GM21717 (cell line): ENCODE measurements around the gene BICRAL.
A peak's percentile ranks its signal among the peaks of the same experiment; 100 is the strongest.
"Not testable (repeated sequence)": the region's sequence is repeated elsewhere in the genome, so short reads cannot be mapped to it uniquely, and the experiment has no call there.

ENCODE experiments used
- ATAC-seq: cut with Tn5 transposase; IDR thresholded peaks from one replicate; pipeline ENCODE4 v1.9.1; 2021; ENCODE audit warnings: mild to moderate bottlenecking, moderate library complexity; ENCODE audit not compliant: unreplicated experiment

BICRAL gene, protein sequence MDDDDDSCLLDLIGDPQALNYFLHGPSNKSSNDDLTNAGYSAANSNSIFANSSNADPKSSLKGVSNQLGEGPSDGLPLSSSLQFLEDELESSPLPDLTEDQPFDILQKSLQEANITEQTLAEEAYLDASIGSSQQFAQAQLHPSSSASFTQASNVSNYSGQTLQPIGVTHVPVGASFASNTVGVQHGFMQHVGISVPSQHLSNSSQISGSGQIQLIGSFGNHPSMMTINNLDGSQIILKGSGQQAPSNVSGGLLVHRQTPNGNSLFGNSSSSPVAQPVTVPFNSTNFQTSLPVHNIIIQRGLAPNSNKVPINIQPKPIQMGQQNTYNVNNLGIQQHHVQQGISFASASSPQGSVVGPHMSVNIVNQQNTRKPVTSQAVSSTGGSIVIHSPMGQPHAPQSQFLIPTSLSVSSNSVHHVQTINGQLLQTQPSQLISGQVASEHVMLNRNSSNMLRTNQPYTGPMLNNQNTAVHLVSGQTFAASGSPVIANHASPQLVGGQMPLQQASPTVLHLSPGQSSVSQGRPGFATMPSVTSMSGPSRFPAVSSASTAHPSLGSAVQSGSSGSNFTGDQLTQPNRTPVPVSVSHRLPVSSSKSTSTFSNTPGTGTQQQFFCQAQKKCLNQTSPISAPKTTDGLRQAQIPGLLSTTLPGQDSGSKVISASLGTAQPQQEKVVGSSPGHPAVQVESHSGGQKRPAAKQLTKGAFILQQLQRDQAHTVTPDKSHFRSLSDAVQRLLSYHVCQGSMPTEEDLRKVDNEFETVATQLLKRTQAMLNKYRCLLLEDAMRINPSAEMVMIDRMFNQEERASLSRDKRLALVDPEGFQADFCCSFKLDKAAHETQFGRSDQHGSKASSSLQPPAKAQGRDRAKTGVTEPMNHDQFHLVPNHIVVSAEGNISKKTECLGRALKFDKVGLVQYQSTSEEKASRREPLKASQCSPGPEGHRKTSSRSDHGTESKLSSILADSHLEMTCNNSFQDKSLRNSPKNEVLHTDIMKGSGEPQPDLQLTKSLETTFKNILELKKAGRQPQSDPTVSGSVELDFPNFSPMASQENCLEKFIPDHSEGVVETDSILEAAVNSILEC

DNA sequence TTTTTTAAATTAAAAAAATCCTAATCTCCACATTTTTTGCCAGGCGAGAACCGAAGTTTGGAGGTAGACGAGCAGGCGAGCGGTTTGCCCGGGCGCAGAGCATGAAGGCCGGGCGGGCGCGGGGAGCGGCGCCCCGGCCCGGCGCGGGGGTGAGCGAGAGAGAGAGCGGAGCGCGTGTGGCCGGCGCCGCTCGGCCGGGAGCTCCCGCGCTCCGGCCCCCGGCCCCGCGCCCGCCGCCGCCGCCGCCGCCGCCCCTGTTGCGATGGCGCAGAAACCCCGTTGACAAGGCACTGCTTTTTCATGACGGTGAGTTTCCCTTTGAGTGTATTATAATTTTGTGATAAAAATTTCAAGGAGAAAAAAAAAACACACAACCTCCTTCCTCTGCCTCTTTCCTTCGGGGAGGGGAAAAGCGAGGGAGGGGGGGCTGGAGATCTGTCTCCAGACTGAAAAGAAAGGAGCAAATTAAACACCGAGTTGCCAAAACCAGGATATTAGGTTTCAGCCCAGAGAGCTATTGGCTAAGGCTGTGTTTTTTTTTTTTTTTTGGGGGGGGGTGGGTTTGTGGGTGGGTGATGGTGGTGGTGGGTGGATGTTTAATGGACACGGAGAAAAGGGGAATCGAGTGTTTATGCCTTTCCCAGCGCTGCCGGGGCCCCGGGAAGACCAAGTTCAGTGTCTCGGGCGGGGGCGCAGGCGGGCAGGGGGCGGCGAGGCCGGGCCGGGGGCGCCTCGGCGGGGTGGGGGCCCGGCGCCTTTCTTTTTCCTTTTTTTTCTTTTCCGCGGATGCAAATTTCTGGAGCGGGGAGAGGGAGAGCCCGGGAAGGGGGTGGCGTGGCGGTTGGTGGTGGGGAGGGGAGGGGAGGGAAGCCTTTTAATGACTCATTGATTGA lies at the start of gene BICRAL:
BICRAL (plus strand) TSS at position 257 of the 893 bp plus-strand sequence. CDS start 39,971 bp downstream, outside the sequence.
- no peak for ATAC-seq

DNA sequence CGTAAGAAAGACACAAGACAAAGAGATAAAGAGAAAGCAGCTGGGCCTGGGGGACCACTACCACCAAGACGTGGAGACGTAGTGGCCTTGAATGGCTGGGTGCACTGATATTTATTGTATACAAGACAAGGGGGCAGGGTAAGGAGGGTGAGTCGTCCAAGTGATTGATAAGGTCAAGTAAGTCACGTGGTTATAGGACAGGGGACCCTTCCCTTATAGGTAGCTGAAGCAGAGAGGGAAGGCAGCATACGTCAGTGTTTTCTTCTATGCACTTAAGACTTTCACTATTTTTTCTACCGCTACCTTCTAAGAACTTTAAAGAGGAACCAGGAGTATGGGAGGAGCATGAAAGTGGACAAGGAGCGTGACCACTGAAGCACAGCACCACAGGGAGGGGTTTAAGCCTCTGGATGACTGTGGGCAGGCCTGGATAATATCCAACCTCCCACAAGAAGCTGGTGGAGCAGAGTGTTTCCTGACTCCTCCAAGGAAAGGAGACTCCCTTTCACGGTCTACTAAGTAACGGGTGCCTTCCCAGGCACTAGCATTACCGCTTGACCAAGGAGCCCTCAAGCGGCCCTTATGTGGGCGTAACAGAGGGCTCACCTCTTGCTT lies 47.9 kb upstream of the BICRAL start:
- not testable (repeated sequence) for ATAC-seq

DNA sequence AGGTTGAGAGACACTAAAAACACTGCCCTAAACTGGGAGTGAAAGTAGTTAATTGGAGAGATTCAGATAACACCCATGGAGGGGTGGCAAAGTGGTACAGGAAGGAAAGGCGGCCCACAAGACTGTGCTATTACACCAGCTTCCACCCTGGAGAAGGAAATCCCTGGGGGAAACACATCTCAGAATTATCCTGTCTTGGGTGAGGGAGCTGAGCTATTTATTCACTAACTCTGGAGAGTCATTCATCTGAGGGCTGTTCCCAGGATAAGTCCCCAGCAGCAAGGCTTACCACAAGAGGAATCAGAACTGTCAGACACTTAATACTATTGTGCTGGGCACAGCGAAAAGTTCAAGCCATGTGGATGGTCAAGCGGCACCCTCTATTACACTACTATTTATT lies 45.9 kb upstream of the BICRAL start:
- ATAC-seq = no peak

DNA sequence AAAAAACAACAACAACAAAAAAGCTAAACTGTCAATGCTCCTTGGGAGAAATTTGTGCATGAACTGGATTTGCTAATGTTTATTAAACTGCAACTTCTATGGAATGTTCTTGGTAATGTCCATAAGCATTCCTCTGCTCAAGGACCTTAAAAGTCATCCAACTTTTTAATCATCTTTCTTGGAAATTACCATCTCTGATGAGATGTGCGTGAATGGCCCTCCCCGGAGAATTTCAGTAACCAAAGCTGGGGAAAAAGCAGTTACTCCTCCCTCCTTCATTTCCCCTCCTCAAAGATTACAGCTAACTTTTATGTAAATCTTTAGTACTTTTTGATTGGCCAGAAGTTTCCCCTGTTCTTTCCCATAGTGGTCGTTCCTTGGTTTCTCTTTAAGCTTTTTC lies 41.1 kb upstream of the BICRAL start:
- ATAC-seq = no peak

GRCh38 chr6:42742116-42742894 lies 39.5 kb upstream of the BICRAL start:
- no peak for ATAC-seq

DNA sequence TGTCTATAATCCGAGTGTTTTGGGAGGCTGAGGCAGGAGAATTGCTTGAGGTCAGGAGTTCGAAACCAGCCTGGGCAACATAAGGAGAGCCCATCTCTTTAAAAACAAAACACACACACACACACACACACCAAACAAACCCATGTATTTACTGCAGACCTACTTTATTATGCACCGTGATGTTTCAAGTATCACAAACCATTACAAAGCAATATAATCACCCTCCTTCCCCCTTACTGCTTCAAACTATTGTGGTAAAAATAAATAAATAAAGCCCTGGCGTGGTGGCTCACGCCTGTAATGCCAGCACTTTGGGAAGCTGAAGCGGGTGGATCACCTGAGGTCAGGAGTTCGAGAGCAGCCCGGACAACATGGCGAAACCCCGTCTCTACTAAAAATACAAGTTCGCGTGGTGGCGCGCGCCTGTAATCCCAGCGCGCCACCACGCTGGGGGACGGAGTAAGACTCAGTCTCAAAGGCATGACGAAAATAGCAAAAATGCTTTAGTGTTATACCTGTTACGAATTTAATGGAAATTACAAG lies 37.4 kb upstream of the BICRAL start:
- no peak for ATAC-seq

DNA sequence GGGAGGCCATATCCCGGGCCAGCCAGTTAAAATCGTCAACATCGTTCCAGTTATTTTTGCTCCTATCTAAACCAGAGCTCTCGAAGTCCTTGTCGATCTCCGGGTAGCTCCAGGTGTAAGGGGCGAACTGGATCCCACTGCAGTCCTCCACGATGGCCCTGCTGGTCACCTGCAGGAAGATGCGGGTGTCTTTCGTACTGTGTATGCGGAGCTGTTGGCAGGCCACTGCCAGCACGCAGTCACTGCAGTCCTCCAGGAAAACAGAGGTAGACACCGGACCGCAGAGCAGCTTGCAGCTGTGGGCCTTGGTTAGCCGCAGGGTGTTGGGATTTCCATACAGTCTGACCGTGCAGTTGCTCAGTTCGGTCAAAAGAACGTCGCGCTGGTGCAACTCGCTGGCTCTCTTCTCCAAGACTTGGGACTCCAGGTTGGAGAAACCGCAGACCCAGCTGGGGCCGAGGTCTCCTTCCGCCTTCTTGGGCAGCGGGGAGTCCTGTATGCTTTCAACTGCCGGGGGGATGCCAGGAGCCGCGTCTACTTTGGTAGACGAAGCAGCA lies 36.7 kb upstream of the BICRAL start:
- peak; percentile 8 for ATAC-seq

- peak; percentile 75 for ATAC-seq
Observed at GRCh38 chr6:42745640-42746462, 36.0 kb upstream of the BICRAL start, which contains the start of gene TBCC. TBCC (minus strand) TSS chr6:42746103; CDS start chr6:42746073, 30 bp downstream.

DNA sequence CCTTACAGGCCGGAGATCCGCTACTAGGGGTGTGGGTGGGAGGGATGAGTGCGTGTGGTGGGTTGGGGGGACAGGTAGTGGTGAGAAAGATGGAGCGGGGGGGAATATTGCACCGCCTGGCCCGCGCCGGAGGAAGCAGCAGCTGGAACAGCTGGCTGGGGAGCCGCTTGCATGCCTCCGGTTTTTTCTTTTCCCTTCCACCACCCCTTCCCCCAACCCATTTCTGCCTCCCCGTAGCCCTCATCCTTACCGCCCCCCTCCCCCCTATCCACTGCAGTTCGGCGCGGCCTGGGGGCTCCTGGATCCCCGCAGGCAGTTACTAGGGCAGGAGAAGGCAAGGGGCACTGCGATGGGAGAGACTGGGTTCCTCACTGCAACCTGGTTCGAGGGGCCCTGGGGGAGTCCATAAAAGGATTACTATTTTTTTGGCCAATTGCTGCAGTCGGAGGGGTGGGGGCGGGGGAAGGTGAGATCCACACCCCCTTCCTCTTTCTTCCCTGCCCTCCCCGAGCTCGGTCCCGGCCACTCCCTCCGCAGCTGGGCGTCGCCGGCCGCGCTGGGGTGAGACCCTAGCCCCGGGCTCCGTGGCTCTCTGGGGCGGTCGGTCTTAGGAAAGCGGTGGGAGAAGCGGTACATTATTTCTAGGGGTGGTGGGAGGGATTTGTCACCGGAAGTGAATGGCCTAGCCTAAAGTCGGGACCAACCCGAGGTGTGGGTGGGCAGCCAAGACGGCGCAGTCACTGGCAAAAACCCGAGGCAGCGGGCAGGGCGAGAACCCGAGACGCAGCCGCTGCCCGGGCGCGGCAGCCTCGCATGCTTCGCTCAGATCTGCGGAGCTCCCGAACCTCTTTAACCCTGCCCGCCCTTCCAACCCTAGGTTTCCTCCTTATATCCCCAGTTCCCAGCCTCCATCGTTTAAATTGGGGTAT lies 35.1 kb upstream of the BICRAL start:
- peak; percentile 65 for ATAC-seq

DNA sequence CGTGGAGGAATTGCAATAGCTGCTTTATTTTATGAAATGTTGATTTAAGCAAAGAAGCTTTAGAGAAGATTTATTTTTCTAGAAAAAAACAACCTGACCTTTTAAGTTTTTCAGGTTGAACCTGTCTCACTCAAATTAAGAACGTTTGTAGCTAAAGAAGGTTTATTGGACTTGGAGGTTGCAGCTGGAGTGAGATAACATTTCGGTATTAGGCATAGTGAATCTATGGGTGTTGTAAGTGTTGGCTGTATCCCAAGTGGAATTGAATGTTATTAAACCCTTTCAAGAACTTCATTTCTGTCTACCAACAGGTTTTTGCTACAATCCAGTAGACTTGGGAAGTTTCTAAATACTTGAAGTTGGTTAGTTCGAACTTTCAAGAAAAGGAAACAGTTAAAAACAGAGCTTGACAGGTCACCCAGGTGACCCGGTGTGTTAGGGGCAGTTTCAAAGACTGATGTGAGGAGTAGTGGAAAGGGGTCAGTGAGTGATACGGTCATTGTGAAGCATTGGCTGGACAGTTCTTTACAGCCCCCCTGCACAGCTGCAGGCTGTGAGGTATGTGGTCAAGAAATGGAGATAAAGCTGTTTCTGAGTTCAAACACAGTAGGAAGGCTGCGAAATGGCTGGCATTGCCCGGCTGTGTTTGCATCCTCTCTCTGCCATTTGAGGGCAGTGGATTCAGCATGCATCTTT lies 33.5 kb upstream of the BICRAL start:
- ATAC-seq = no peak

DNA sequence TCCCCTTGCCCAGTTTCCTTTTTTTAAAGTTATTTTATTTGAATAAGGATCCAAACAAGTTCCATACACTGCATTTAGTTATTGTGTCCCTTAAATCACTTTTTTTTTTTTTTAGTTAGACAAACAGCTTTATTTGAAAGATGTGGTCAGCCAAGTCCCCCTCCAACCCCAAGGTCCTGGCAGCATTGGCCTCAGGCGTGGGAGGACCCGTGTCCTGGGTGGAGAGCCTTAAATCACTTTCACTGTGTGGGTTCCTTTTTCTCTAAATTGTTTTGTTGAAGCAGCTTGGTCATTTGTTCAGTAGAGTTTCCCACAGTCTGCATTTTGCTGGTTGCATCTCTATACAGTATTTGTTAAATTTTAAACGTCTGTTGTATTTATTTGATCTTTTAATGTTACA lies 30.8 kb upstream of the BICRAL start:
- no peak for ATAC-seq

GRCh38 chr6:42754759-42755158 lies 27.1 kb upstream of the BICRAL start:
- ATAC-seq = no peak

DNA sequence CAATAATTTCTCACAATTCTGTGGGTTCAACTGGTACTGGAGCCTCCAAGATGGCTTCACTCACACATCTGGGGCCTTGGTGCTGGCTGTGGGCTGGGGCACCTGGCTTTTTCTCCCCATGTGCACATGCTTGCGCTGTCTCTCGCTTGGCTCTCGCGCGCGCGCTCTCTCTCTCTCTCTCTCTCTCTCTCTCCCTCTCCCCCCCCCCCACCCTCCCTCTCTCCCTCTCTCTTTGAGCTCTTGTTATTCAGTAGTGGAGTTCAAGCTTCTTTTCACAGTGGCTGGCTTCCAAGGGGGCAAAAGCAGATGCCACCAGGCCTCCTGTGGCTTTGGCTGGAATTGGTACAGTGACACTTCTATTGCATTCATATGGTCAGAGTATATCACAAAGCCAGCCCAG lies 25.1 kb upstream of the BICRAL start:
- no peak for ATAC-seq

DNA sequence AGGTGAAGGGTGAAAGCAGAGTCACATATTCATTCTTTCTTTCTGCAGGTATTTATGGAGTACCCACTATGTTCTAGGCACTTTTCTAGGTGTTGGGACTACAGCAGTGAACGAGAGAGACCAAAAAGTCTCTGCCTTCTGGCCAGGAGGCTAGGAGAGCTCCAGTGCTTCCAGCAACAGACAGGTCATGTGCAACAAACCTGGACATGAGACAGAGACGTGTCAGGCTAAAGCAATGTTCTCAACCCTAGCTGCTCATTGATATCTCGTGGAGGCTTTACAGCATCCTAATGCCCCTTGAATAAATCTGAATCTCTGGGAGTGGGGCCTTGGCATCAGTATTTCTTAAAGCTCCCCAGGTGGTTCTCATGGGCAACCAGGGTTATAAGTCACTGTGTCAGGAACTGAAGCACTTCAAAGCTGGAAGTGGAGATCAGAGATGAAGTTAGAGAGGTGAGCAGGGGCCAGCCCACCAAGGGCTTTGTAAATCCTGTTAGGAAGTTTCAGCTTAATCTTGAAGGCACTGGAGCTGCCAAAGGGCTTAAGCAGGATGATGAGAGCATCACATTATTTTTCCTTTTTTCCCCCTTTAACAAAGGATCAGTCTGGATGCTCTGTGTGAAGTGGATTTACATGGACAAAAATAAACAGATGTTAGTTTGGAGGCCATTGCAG lies 23.0 kb upstream of the BICRAL start:
- no peak for ATAC-seq

- ATAC-seq = no peak
Observed at GRCh38 chr6:42761287-42762067, 20.4 kb upstream of the BICRAL start.
